GM23338 (cell line): ENCODE results near the gene GDPD5. TPM values are rescaled to one million over a fixed set of nuclear protein-coding genes. Genes with fewer than 3 reads are reported as not detected.

Experiments used
- ATAC-seq: fragments of 200-7000 bp; cut with Tn5 transposase; 3 replicates; pipeline ENCODE4 v1.9.1; 2020
- DNase-seq: peaks from one replicate; pipeline ENCODE4 v3.0.0-alpha.2; 2015; ENCODE audit warnings: low spot score
- H2AFZ ChIP-seq: fragments of 200-600 bp; sonication (generic); 2 replicates; pipeline ENCODE4 v1.8.0; 2016; ENCODE audit warnings: antibody characterized with exemption, mild to moderate bottlenecking, moderate library complexity
- H3F3A ChIP-seq: fragments of 200-600 bp; sonication (generic); replicated peaks from 2 replicates; pipeline ENCODE4 v1.8.0; 2017; ENCODE audit warnings: antibody characterized with exemption, mixed run types, low read depth
- H3K27ac ChIP-seq: fragments of 200-600 bp; sonication (generic); 2 replicates; pipeline ENCODE4 v1.6.1; 2016; ENCODE audit warnings: low read depth
- H3K27me3 ChIP-seq: fragments of 200-600 bp; sonication (generic); 2 replicates; pipeline ENCODE4 v1.8.0; 2016; ENCODE audit warnings: mild to moderate bottlenecking, mixed run types, moderate library complexity; ENCODE audit not compliant: insufficient read depth
- H3K36me3 ChIP-seq: fragments of 200-600 bp; sonication (generic); 2 replicates; pipeline ENCODE4 v1.8.0; 2016; ENCODE audit warnings: mild to moderate bottlenecking; ENCODE audit not compliant: insufficient read depth
- H3K4me1 ChIP-seq: fragments of 200-600 bp; sonication (generic); 2 replicates; pipeline ENCODE4 v1.8.0; 2016; ENCODE audit warnings: mild to moderate bottlenecking, moderate library complexity; ENCODE audit not compliant: insufficient read depth
- H3K4me2 ChIP-seq: fragments of 200-600 bp; sonication (generic); 2 replicates; pipeline ENCODE4 v1.7.1; 2017; ENCODE audit warnings: mixed run types
- H3K4me3 ChIP-seq: fragments of 200-600 bp; sonication (generic); 2 replicates; pipeline ENCODE4 v1.6.1; 2016; ENCODE audit warnings: mixed run types
- H3K79me2 ChIP-seq: fragments of 200-600 bp; sonication (generic); replicated peaks from 2 replicates; pipeline ENCODE4 v1.8.0; 2017; ENCODE audit warnings: mild to moderate bottlenecking; ENCODE audit not compliant: insufficient read depth
- H3K9me2 ChIP-seq: fragments of 200-600 bp; sonication (generic); 2 replicates; pipeline ENCODE4 v1.8.0; 2017; ENCODE audit not compliant: insufficient read depth
- H4K20me1 ChIP-seq: fragments of 200-600 bp; sonication (generic); replicated peaks from 2 replicates; pipeline ENCODE4 v1.8.0; 2017; ENCODE audit warnings: mild to moderate bottlenecking; ENCODE audit not compliant: insufficient read depth
- H3K27ac Mint-ChIP-seq: 2 replicates; pipeline ENCODE4 v1.8.0; 2020; ENCODE audit warnings: inconsistent platforms, mild to moderate bottlenecking, moderate library complexity, mixed read lengths
- H3K27me3 Mint-ChIP-seq: 3 replicates; pipeline ENCODE4 v1.8.0; 2022; ENCODE audit warnings: low read depth, mild to moderate bottlenecking, moderate library complexity, mixed read lengths, inconsistent platforms; ENCODE audit not compliant: insufficient read depth, poor library complexity
- H3K36me3 Mint-ChIP-seq: 3 replicates; pipeline ENCODE4 v1.8.0; 2021; ENCODE audit warnings: low read depth, mild to moderate bottlenecking, inconsistent platforms, moderate library complexity, mixed read lengths
- H3K4me1 Mint-ChIP-seq: 3 replicates; pipeline ENCODE4 v1.8.0; 2020; ENCODE audit warnings: mild to moderate bottlenecking, inconsistent platforms, mixed read lengths
- H3K4me3 Mint-ChIP-seq: 3 replicates; pipeline ENCODE4 v1.8.0; 2021; ENCODE audit warnings: moderate library complexity, mild to moderate bottlenecking, inconsistent platforms, mixed read lengths
- H3K9me3 Mint-ChIP-seq: 3 replicates; pipeline ENCODE4 v1.8.0; 2020; ENCODE audit warnings: moderate library complexity, mild to moderate bottlenecking, inconsistent platforms, mixed read lengths
- CREB1 ChIP-seq: fragments of 250-450 bp; sonication (Bioruptor Pico); IDR thresholded peaks from 2 replicates; pipeline ENCODE4 v1.5.0; 2020; ENCODE audit warnings: low read depth, mild to moderate bottlenecking, moderate library complexity
- EZH2 ChIP-seq: fragments of 200-600 bp; sonication (generic); IDR thresholded peaks from one replicate; pipeline ENCODE4 v1.8.0; 2017; ENCODE audit warnings: antibody characterized with exemption, mild to moderate bottlenecking, low read depth; ENCODE audit not compliant: unreplicated experiment
- EZH2phosphoT487 ChIP-seq: fragments of 200-600 bp; sonication (generic); IDR thresholded peaks from one replicate; pipeline ENCODE4 v1.8.1; 2018; ENCODE audit warnings: antibody characterized with exemption; ENCODE audit not compliant: unreplicated experiment
- JUNB ChIP-seq: IDR thresholded peaks from one replicate; pipeline ENCODE4 v1.6.1; 2016; ENCODE audit warnings: antibody characterized with exemption; ENCODE audit not compliant: unreplicated experiment
- NANOG ChIP-seq: IDR thresholded peaks from 2 replicates; pipeline ENCODE4 v1.6.1; 2016; ENCODE audit warnings: antibody characterized with exemption, borderline replicate concordance
- POLR2AphosphoS5 ChIP-seq: IDR thresholded peaks from 2 replicates; pipeline ENCODE4 v1.6.1; 2016; ENCODE audit warnings: antibody characterized with exemption, low read depth
- STAT1 ChIP-seq: IDR thresholded peaks from one replicate; pipeline ENCODE4 v1.6.1; 2016; ENCODE audit warnings: antibody characterized with exemption; ENCODE audit not compliant: unreplicated experiment
- ZNF114 ChIP-seq: fragments of 250-450 bp; sonication (Bioruptor Pico); IDR thresholded peaks from 2 replicates; pipeline ENCODE4 v1.5.0; 2020; ENCODE audit warnings: mild to moderate bottlenecking, moderate library complexity
- ZNF331 ChIP-seq: fragments of 250-450 bp; sonication (Bioruptor Pico); IDR thresholded peaks from 2 replicates; pipeline ENCODE4 v1.5.0; 2020; ENCODE audit warnings: low read depth, mild to moderate bottlenecking, moderate library complexity
- polyA plus RNA-seq: library from polyadenylated mRNA; unstranded; fragments of >200 nt; fragmentation: Nextera tagmentation; extraction: Ambion mirVana; gene quantifications from 2 replicates; pipeline ENCODE4 v1.2.1, GENCODE V29; 2016
- total RNA-seq: library from RNA; depleted of rRNA; stranded (reverse); fragments of >200 nt; shearing (Covaris generic); gene quantifications from 2 replicates; pipeline ENCODE4 v1.2.3, GENCODE V29; 2014
- TF ChIP-seq, protein P1 (sequence below), 2 experiments: fragments of 200-600 bp in 1 of 2; sonication (generic) in 1 of 2; conservative IDR thresholded peaks; 2 replicates each; pipeline versions ENCODE4 v1.5.1 to v1.6.1; 2016 to 2017; ENCODE audit warnings: antibody characterized with exemption in 2 of 2, low read depth in 2 of 2, mild to moderate bottlenecking in 2 of 2, moderate library complexity in 1 of 2
- TF ChIP-seq, protein P2 (sequence below): fragments of 250-450 bp; sonication (Bioruptor Pico); IDR thresholded peaks from 2 replicates; pipeline ENCODE4 v1.5.0; 2020; ENCODE audit warnings: mild to moderate bottlenecking, moderate library complexity
- TF ChIP-seq, protein P3 (sequence below): IDR thresholded peaks from one replicate; pipeline ENCODE4 v1.6.1; 2018; ENCODE audit warnings: antibody characterized with exemption; ENCODE audit not compliant: unreplicated experiment
- TF ChIP-seq, protein P4 (sequence below): IDR thresholded peaks from 2 replicates; pipeline ENCODE4 v1.6.1; 2016; ENCODE audit warnings: antibody characterized with exemption

Gene GDPD5
- total and polyA plus RNA-seq, 2 experiments from 2014 or later: 1.6 to 4.9 TPM

DNA sequence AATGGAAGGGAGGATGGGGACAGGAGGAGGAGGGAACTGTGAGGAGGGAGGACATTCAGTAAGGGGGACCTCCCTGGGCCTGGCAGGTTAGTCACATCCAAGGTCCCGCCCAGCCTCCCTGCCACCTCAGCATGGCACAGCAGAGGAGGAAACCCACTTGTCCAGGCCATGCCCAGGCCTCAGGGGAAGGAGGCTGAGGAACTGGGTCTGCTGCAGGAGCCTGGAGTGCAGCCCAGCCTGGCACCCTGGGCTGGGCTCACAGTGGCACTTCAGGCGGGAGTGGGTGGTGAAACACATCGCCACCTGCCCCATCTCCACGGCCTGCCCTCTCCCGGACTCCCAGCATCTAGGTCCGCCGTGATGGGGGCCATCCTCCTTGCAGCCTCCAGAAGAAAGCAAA, 75.5 kb downstream of the GDPD5 start:
- Histone ChIP-seq H3K27me3 (peaks cover 6% of the 10 kb centered on the region), H3K4me2 (no peak overlapping the region), H3K4me3 (no peak overlapping the region), H3K9me2 (no peaks in the 10 kb centered on the region), H3K36me3 (no peaks in the 10 kb centered on the region), H3K27ac (no peak overlapping the region), H4K20me1 (no peaks in the 10 kb centered on the region), H3K79me2 (no peaks in the 10 kb centered on the region), H3F3A (no peaks in the 10 kb centered on the region), H2AFZ (no peak overlapping the region), H3K4me1 (no peaks in the 10 kb centered on the region; the same call in 1 of the 2 replicates)
- H3K4me3 Mint-ChIP-seq: no peak overlapping the region
- no peaks in the 10 kb centered on the region for H3K36me3 Mint-ChIP-seq
- H3K4me1 Mint-ChIP-seq: peaks cover 13% of the 10 kb centered on the region; the same call in 2 of the 3 replicates
- no peak overlapping the region for H3K27ac Mint-ChIP-seq
- DNase-seq (no peak), ATAC-seq (no peak)
- H3K27me3 Mint-ChIP-seq: peaks cover 17% of the 10 kb centered on the region
- H3K9me3 Mint-ChIP-seq: no peaks in the 10 kb centered on the region
- no peak for TF ChIP-seq ZNF114 (CRISPR knock-in tag)
- TF ChIP-seq ZNF331 (CRISPR knock-in tag): no peak
- TF ChIP-seq EZH2phosphoT487: no peak
- no peak for TF ChIP-seq STAT1
- TF ChIP-seq, protein P1, sequence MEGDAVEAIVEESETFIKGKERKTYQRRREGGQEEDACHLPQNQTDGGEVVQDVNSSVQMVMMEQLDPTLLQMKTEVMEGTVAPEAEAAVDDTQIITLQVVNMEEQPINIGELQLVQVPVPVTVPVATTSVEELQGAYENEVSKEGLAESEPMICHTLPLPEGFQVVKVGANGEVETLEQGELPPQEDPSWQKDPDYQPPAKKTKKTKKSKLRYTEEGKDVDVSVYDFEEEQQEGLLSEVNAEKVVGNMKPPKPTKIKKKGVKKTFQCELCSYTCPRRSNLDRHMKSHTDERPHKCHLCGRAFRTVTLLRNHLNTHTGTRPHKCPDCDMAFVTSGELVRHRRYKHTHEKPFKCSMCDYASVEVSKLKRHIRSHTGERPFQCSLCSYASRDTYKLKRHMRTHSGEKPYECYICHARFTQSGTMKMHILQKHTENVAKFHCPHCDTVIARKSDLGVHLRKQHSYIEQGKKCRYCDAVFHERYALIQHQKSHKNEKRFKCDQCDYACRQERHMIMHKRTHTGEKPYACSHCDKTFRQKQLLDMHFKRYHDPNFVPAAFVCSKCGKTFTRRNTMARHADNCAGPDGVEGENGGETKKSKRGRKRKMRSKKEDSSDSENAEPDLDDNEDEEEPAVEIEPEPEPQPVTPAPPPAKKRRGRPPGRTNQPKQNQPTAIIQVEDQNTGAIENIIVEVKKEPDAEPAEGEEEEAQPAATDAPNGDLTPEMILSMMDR (conservative IDR thresholded peaks at IDR 0.05; ENCODE audit: low read depth in 2 of 2): no peak
- TF ChIP-seq POLR2AphosphoS5: no peak
- TF ChIP-seq, protein P2, sequence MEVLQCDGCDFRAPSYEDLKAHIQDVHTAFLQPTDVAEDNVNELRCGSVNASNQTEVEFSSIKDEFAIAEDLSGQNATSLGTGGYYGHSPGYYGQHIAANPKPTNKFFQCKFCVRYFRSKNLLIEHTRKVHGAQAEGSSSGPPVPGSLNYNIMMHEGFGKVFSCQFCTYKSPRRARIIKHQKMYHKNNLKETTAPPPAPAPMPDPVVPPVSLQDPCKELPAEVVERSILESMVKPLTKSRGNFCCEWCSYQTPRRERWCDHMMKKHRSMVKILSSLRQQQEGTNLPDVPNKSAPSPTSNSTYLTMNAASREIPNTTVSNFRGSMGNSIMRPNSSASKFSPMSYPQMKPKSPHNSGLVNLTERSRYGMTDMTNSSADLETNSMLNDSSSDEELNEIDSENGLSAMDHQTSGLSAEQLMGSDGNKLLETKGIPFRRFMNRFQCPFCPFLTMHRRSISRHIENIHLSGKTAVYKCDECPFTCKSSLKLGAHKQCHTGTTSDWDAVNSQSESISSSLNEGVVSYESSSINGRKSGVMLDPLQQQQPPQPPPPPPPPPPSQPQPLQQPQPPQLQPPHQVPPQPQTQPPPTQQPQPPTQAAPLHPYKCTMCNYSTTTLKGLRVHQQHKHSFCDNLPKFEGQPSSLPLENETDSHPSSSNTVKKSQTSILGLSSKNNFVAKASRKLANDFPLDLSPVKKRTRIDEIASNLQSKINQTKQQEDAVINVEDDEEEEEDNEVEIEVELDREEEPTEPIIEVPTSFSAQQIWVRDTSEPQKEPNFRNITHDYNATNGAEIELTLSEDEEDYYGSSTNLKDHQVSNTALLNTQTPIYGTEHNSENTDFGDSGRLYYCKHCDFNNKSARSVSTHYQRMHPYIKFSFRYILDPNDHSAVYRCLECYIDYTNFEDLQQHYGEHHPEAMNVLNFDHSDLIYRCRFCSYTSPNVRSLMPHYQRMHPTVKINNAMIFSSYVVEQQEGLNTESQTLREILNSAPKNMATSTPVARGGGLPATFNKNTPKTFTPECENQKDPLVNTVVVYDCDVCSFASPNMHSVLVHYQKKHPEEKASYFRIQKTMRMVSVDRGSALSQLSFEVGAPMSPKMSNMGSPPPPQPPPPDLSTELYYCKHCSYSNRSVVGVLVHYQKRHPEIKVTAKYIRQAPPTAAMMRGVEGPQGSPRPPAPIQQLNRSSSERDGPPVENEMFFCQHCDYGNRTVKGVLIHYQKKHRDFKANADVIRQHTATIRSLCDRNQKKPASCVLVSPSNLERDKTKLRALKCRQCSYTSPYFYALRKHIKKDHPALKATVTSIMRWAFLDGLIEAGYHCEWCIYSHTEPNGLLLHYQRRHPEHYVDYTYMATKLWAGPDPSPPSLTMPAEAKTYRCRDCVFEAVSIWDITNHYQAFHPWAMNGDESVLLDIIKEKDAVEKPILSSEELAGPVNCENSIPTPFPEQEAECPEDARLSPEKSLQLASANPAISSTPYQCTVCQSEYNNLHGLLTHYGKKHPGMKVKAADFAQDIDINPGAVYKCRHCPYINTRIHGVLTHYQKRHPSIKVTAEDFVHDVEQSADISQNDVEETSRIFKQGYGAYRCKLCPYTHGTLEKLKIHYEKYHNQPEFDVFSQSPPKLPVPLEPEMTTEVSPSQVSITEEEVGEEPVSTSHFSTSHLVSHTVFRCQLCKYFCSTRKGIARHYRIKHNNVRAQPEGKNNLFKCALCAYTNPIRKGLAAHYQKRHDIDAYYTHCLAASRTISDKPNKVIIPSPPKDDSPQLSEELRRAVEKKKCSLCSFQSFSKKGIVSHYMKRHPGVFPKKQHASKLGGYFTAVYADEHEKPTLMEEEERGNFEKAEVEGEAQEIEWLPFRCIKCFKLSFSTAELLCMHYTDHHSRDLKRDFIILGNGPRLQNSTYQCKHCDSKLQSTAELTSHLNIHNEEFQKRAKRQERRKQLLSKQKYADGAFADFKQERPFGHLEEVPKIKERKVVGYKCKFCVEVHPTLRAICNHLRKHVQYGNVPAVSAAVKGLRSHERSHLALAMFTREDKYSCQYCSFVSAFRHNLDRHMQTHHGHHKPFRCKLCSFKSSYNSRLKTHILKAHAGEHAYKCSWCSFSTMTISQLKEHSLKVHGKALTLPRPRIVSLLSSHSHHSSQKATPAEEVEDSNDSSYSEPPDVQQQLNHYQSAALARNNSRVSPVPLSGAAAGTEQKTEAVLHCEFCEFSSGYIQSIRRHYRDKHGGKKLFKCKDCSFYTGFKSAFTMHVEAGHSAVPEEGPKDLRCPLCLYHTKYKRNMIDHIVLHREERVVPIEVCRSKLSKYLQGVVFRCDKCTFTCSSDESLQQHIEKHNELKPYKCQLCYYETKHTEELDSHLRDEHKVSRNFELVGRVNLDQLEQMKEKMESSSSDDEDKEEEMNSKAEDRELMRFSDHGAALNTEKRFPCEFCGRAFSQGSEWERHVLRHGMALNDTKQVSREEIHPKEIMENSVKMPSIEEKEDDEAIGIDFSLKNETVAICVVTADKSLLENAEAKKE: no peak
- TF ChIP-seq EZH2: no peak
- TF ChIP-seq, protein P3, sequence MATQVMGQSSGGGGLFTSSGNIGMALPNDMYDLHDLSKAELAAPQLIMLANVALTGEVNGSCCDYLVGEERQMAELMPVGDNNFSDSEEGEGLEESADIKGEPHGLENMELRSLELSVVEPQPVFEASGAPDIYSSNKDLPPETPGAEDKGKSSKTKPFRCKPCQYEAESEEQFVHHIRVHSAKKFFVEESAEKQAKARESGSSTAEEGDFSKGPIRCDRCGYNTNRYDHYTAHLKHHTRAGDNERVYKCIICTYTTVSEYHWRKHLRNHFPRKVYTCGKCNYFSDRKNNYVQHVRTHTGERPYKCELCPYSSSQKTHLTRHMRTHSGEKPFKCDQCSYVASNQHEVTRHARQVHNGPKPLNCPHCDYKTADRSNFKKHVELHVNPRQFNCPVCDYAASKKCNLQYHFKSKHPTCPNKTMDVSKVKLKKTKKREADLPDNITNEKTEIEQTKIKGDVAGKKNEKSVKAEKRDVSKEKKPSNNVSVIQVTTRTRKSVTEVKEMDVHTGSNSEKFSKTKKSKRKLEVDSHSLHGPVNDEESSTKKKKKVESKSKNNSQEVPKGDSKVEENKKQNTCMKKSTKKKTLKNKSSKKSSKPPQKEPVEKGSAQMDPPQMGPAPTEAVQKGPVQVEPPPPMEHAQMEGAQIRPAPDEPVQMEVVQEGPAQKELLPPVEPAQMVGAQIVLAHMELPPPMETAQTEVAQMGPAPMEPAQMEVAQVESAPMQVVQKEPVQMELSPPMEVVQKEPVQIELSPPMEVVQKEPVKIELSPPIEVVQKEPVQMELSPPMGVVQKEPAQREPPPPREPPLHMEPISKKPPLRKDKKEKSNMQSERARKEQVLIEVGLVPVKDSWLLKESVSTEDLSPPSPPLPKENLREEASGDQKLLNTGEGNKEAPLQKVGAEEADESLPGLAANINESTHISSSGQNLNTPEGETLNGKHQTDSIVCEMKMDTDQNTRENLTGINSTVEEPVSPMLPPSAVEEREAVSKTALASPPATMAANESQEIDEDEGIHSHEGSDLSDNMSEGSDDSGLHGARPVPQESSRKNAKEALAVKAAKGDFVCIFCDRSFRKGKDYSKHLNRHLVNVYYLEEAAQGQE: no peak
- no peak for TF ChIP-seq JUNB
- TF ChIP-seq CREB1 (CRISPR knock-in tag): no peak
- TF ChIP-seq NANOG: no peak
- TF ChIP-seq, protein P4, sequence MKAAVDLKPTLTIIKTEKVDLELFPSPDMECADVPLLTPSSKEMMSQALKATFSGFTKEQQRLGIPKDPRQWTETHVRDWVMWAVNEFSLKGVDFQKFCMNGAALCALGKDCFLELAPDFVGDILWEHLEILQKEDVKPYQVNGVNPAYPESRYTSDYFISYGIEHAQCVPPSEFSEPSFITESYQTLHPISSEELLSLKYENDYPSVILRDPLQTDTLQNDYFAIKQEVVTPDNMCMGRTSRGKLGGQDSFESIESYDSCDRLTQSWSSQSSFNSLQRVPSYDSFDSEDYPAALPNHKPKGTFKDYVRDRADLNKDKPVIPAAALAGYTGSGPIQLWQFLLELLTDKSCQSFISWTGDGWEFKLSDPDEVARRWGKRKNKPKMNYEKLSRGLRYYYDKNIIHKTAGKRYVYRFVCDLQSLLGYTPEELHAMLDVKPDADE: no peak
